Measurements from ENCODE around the gene OR1L4. TPM values are rescaled to one million over a fixed set of nuclear protein-coding genes. Genes with fewer than 3 reads are reported as not detected.

The OR1L4 gene, protein sequence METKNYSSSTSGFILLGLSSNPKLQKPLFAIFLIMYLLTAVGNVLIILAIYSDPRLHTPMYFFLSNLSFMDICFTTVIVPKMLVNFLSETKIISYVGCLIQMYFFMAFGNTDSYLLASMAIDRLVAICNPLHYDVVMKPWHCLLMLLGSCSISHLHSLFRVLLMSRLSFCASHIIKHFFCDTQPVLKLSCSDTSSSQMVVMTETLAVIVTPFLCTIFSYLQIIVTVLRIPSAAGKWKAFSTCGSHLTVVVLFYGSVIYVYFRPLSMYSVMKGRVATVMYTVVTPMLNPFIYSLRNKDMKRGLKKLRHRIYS
- total RNA-seq (not detected), polyA plus RNA-seq (not detected)
- long read RNA-seq, donor 1 = 0 reads
- long read RNA-seq, donor 2 = 0 reads
- long read RNA-seq, donor 3 = 0 reads

DNA sequence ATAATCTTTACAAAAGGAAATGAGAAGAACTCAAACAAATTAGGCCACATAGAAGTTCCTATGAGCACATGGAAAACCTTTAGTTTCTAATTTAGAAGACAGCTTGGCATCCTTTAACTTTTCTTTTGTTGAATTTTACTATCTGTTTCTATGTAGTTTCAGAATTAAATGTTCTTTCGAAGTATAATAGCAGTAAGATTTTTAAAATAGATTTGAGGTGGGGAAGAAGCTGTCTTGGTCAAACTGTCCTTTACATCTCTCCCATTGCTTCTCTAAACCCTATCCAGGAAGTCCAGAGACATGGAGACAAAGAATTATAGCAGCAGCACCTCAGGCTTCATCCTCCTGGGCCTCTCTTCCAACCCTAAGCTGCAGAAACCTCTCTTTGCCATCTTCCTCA, at the start of gene OR1L4:
TSS of gene OR1L4 (plus strand) at position 301 of the 400 bp plus-strand sequence. CDS start at position 301, 0 bp downstream.
- no peak within 1 kb of the TSS for H3K27ac ChIP-seq
- no peaks in the 10 kb centered on the region for H3K27me3 ChIP-seq
- H3K4me3 ChIP-seq = no peak within 1 kb of the TSS
- DNase-seq (no peak), ATAC-seq (no peak)
- peaks cover 0 to 93% (median 54%) of the 10 kb centered on the region in 12 donors for H3K9me3 ChIP-seq
- TF ChIP-seq, protein P1, sequence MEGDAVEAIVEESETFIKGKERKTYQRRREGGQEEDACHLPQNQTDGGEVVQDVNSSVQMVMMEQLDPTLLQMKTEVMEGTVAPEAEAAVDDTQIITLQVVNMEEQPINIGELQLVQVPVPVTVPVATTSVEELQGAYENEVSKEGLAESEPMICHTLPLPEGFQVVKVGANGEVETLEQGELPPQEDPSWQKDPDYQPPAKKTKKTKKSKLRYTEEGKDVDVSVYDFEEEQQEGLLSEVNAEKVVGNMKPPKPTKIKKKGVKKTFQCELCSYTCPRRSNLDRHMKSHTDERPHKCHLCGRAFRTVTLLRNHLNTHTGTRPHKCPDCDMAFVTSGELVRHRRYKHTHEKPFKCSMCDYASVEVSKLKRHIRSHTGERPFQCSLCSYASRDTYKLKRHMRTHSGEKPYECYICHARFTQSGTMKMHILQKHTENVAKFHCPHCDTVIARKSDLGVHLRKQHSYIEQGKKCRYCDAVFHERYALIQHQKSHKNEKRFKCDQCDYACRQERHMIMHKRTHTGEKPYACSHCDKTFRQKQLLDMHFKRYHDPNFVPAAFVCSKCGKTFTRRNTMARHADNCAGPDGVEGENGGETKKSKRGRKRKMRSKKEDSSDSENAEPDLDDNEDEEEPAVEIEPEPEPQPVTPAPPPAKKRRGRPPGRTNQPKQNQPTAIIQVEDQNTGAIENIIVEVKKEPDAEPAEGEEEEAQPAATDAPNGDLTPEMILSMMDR (IDR thresholded peaks at IDR 0.05) = no peak
- no peak for TF ChIP-seq POLR2A (IDR thresholded peaks at IDR 0.05)
- 67 to 86% (median 81%) methylated on average over 1 of the region's 1 CpG for WGBS, 4 donors
- intact Hi-C loops (cut with DNase I) = loop anchor here in 1 of 10 donors (2.0 kb wide), 1 partner anchor 27 kb away; no protein-coding TSS in a partner anchor
- H3K36me3 ChIP-seq = no peaks in the 10 kb centered on the region
- H3K4me1 ChIP-seq = no peaks in the 10 kb centered on the region

DNA sequence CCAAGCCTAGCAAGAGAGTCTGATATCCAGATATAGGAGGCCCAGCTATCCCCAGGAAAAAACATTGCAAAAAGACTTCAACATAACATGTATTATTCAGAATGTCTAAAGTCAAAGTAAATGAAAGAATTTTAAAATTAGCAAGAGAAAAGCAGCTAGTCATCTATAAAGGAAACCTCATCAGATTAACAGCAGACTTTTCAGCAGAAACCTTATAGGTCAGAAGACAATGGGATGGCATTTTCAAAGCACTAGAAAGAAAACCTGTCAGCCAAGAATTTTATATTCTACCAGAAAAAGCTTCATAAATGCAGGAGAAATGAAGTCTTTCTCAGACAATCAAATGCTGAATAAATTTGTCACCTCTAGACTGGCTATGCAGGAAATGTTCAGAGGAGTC, 38.9 kb upstream of the OR1L4 start:
- intact Hi-C loops (cut with DNase I) = no loop called here
- ATAC-seq (no peak), DNase-seq (no peak)
- peaks cover 0 to 25% (median 9%) of the 10 kb centered on the region in 12 donors for H3K9me3 ChIP-seq
- H3K27me3 ChIP-seq = no peaks in the 10 kb centered on the region
- H3K36me3 ChIP-seq = no peaks in the 10 kb centered on the region
- H3K27ac ChIP-seq = no peak overlapping the region
- no peaks in the 10 kb centered on the region for H3K4me1 ChIP-seq
- TF ChIP-seq POLR2A (IDR thresholded peaks at IDR 0.05) = no peak
- TF ChIP-seq, protein P1 (IDR thresholded peaks at IDR 0.05) = no peak
- H3K4me3 ChIP-seq = no peak overlapping the region

DNA sequence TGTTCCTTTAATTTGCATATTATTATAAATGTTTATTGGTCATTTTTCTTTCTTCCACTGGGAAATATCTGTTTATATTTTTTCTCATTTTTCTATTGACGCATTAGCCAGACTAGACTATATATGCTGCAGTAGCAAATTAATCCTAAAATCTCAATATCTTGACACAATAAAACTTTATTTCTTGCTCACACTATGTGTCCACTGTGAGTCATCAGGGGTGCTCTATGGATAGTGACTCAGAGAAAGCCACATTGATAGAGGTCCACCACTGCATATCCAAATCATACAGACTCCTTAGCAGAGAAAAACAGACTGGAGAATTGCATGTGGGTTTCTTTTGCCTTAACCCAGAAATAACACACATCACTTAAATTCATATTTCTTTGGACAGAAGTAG, 28.1 kb upstream of the OR1L4 start:
- H3K27ac ChIP-seq = no peak overlapping the region
- peaks cover 0 to 37% (median 13%) of the 10 kb centered on the region in 12 donors for H3K9me3 ChIP-seq
- no peak overlapping the region for H3K4me3 ChIP-seq
- ATAC-seq (no peak), DNase-seq (no peak)
- no peaks in the 10 kb centered on the region for H3K27me3 ChIP-seq
- H3K36me3 ChIP-seq = no peaks in the 10 kb centered on the region
- H3K4me1 ChIP-seq = no peaks in the 10 kb centered on the region
- TF ChIP-seq, protein P1 (IDR thresholded peaks at IDR 0.05) = no peak
- TF ChIP-seq POLR2A (IDR thresholded peaks at IDR 0.05) = no peak
- intact Hi-C loops (cut with DNase I) = no loop called here
- WGBS, 4 donors = 95 to 98% (median 97%) methylated on average over 1 of the region's 1 CpG

DNA sequence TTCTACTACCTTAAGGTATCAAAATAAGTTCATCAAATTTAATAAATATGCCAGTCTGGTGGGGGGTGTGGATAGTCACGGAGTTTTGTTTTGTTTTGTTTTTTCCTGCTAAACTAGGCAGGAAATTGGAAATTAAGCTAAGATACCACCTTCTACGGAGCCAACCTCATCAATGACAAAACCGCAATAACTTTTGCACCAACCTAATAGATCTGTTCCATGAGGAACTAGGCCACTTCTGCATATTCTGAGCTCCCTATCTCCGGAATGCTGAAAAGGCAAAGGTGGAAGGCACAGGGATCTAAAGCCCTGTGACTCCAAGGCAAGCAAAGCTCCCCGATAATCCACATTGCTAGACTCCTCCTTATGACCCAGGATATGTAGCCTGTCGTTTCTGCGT, 5.8 kb upstream of the OR1L4 start:
- H3K9me3 ChIP-seq = peaks cover 0 to 68% (median 14%) of the 10 kb centered on the region in 12 donors

More for the DNA sequence above, 5.8 kb upstream of the OR1L4 start:
- Histone ChIP-seq H3K4me3 (no peak overlapping the region), H3K27me3 (no peaks in the 10 kb centered on the region), H3K27ac (no peak overlapping the region), H3K4me1 (no peaks in the 10 kb centered on the region), H3K36me3 (no peaks in the 10 kb centered on the region)
- intact Hi-C loops (cut with DNase I) = no loop called here
- TF ChIP-seq POLR2A (IDR thresholded peaks at IDR 0.05) = no peak
- TF ChIP-seq, protein P1 (IDR thresholded peaks at IDR 0.05) = no peak
- 78 to 85% (median 81%) methylated on average over 7 of the region's 7 CpGs for WGBS, 4 donors
- ATAC-seq = no peak
- no peak for DNase-seq
